ENCODE data around the gene NEDD4L. TPM values are rescaled to one million over a fixed set of nuclear protein-coding genes. Genes with fewer than 3 reads are reported as not detected.
A peak's percentile ranks its signal among the peaks of the same experiment; 100 is the strongest.
"Not testable (repeated sequence)": the region's sequence is repeated elsewhere in the genome, so short reads cannot be mapped to it uniquely, and the experiment has no call there.

The NEDD4L gene
- total RNA-seq, 1 donor from 2014 or later: 80.2 TPM

- no peak for DNase-seq (ENCODE audit: low read depth)
Observed at GRCh38 chr18:58156516-58156915, 112.5 kb downstream of the NEDD4L start.

GRCh38 chr18:58157237-58157636, 113.2 kb downstream of the NEDD4L start:
- no peak for DNase-seq (ENCODE audit: low read depth)

GRCh38 chr18:58158008-58158407, 114.0 kb downstream of the NEDD4L start:
- DNase-seq (ENCODE audit: low read depth): no peak

GRCh38 chr18:58158459-58158858, 114.4 kb downstream of the NEDD4L start:
- no peak for DNase-seq (ENCODE audit: low read depth)

GRCh38 chr18:58161659-58162058, 117.6 kb downstream of the NEDD4L start:
- DNase-seq (ENCODE audit: low read depth): peak; percentile 47

GRCh38 chr18:58162127-58162526, 118.1 kb downstream of the NEDD4L start:
- no peak for DNase-seq (ENCODE audit: low read depth)

- DNase-seq (ENCODE audit: low read depth): no peak
Observed at GRCh38 chr18:58163004-58163590, 119.1 kb downstream of the NEDD4L start.

- no peak for DNase-seq (ENCODE audit: low read depth)
Observed at GRCh38 chr18:58166278-58166844, 122.3 kb downstream of the NEDD4L start.

- DNase-seq (ENCODE audit: low read depth): no peak
Observed at GRCh38 chr18:58167073-58167472, 123.0 kb downstream of the NEDD4L start.

GRCh38 chr18:58168221-58168620, 124.2 kb downstream of the NEDD4L start:
- DNase-seq (ENCODE audit: low read depth): no peak

GRCh38 chr18:58168993-58169392, 125.0 kb downstream of the NEDD4L start:
- no peak for DNase-seq (ENCODE audit: low read depth)

- DNase-seq (ENCODE audit: low read depth): no peak
Observed at GRCh38 chr18:58169472-58169871, 125.4 kb downstream of the NEDD4L start.

- not testable (repeated sequence) for DNase-seq (ENCODE audit: low read depth)
Observed at GRCh38 chr18:58170036-58170435, 126.0 kb downstream of the NEDD4L start.

- no peak for DNase-seq (ENCODE audit: low read depth)
Observed at GRCh38 chr18:58172031-58172430, 128.0 kb downstream of the NEDD4L start.

GRCh38 chr18:58174285-58174684, 130.3 kb downstream of the NEDD4L start:
- DNase-seq (ENCODE audit: low read depth): no peak

- DNase-seq (ENCODE audit: low read depth): no peak
Observed at GRCh38 chr18:58175122-58175785, 131.2 kb downstream of the NEDD4L start.

- DNase-seq (ENCODE audit: low read depth): no peak
Observed at GRCh38 chr18:58175786-58176176, 131.8 kb downstream of the NEDD4L start.

GRCh38 chr18:58177004-58177717, 133.1 kb downstream of the NEDD4L start:
- peak; percentile 96 for DNase-seq (ENCODE audit: low read depth)

GRCh38 chr18:58177896-58178470, 134.0 kb downstream of the NEDD4L start:
- DNase-seq (ENCODE audit: low read depth): no peak

- peak; percentile 88 for DNase-seq (ENCODE audit: low read depth)
Observed at GRCh38 chr18:58178511-58178910, 134.5 kb downstream of the NEDD4L start.

GRCh38 chr18:58180172-58180571, 136.1 kb downstream of the NEDD4L start:
- no peak for DNase-seq (ENCODE audit: low read depth)

GRCh38 chr18:58180738-58181353, 136.8 kb downstream of the NEDD4L start:
- no peak for DNase-seq (ENCODE audit: low read depth)

Data from renal cortical epithelial cell (primary cell).